Mesodermal cell (in vitro differentiated cells): ENCODE results near the gene CSF2RB.

Experiments used
- H3K27ac ChIP-seq: 2 replicates; pipeline ENCODE4 v1.7.0; 2013; ENCODE audit warnings: mild to moderate bottlenecking, low read depth, low read length, moderate library complexity; ENCODE audit not compliant: severe bottlenecking
- H3K36me3 ChIP-seq: 2 replicates; pipeline ENCODE4 v1.7.1; 2013; ENCODE audit warnings: mild to moderate bottlenecking, low read length, moderate library complexity; ENCODE audit not compliant: control insufficient read depth, insufficient read depth
- H3K4me1 ChIP-seq: one replicate; pipeline ENCODE4 v1.7.1; 2013; ENCODE audit warnings: mild to moderate bottlenecking, low read length; ENCODE audit not compliant: insufficient read depth, control insufficient read depth, poor library complexity, severe bottlenecking
- H3K4me3 ChIP-seq: 2 replicates; pipeline ENCODE4 v1.7.0; 2013; ENCODE audit warnings: low read length, control low read depth, mild to moderate bottlenecking; ENCODE audit not compliant: insufficient read depth, poor library complexity, severe bottlenecking; ENCODE audit errors: extremely low read depth
- H3K9me3 ChIP-seq: 2 replicates; pipeline ENCODE4 v1.7.1; 2013; ENCODE audit warnings: mild to moderate bottlenecking, low read length, moderate library complexity; ENCODE audit not compliant: control insufficient read depth
- WGBS, 2 experiments: methylation state at CpG; one replicate each; pipeline ENCODE4 v1.1.5; 2013; ENCODE audit warnings: missing lambda C conversion rate in 2 of 2; ENCODE audit not compliant: insufficient coverage in 2 of 2; 5-methylcytosine and 5-hydroxymethylcytosine counted together

CSF2RB gene

DNA sequence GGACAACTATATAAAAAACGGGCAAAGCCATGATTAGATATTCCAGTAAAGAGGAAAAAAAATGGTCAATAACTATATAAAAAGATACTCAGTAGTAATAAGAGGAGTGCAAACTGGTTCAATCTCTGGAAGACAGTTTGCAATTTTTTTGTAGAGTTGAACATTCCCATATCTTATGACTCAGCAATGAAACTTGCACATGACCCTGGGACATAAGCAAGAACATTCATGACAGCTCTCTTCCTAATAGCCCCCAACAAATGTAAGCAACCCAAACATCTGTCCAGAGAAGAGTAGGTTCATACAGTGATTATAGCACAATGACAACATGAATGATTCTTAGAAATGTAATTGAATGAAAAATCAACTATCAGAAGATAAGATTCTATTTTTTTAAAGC is 21.8 kb upstream of the CSF2RB start:
- no peaks in the 10 kb centered on the region for H3K9me3 ChIP-seq
- WGBS, 2 experiments, result no CpG with 5 or more reads among the region's 1 CpG
- no peaks in the 10 kb centered on the region for H3K4me1 ChIP-seq
- no peak overlapping the region for H3K27ac ChIP-seq
- H3K36me3 ChIP-seq, result no peaks in the 10 kb centered on the region
- H3K4me3 ChIP-seq, result no peak overlapping the region

DNA sequence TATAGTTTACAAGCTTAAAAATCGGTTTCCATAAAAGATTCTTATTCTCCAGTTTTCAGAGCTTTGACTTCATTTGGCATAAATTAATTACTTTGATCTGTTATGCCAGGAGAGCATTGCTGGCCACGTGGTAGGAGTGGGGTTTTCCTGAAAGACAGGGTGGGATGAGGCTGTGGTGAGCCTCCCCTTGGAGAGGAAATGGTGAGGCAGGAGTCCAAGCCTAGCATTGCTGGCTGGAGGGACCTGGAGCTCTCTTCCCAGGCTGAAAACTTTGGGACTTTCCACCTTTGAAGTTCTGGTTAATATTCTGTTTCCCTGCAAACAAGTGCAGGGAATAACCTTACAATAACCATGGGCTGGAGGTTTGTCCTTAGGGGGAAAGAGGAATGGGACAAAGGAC is 21.1 kb upstream of the CSF2RB start:
- Histone ChIP-seq H3K9me3 (no peaks in the 10 kb centered on the region), H3K27ac (no peak overlapping the region), H3K4me3 (no peak overlapping the region), H3K4me1 (no peaks in the 10 kb centered on the region), H3K36me3 (no peaks in the 10 kb centered on the region)
- 33 to 57% methylated on average over 1 of the region's 2 CpGs for WGBS, 2 experiments

DNA sequence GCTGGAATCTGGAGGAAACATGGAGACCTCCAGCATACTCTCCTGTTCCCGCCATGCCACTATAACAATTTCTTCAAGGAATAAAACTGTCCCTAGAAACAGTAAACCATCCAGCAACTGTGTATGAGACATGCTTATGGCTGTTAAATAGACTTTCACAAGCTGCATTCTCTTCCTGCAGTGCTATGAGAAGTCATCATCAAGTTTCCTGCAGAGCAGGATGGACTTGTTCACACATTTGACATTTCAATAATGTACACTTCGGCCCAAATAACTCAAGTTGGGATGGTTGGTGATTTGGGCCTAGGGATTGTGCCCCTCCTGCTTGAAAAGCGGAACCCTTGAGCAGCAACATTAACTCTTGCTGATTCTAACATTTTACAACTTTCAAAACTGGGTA is 20.2 kb upstream of the CSF2RB start:
- H3K4me3 ChIP-seq, result no peak overlapping the region
- H3K4me1 ChIP-seq, result no peaks in the 10 kb centered on the region
- H3K27ac ChIP-seq, result no peak overlapping the region
- no peaks in the 10 kb centered on the region for H3K9me3 ChIP-seq
- 100% methylated on average over 1 of the region's 3 CpGs; no CpG with 5 or more reads in 1 of the 2 experiments for WGBS, 2 experiments
- H3K36me3 ChIP-seq, result no peaks in the 10 kb centered on the region

DNA sequence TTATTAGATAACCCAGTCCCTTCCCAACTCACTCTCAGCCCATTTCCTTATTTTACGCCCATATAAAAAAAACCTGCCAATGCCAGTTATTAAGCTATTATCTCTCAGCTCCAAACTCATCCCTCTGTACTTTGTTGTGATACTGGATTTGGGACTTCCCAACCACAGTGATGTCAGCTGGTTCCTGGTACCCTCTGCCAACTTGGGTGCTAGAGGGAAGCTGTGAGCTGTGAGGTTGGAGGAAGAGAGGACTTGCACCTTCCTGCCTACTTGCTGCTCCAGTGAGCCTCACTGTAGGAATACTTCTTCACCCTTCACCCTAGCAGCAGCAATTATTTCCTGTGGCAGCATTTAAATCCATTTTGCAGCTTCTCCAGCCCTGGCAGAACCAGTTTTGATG is 19.2 kb upstream of the CSF2RB start:
- WGBS, 2 experiments, result 80% methylated on average over 1 of the region's 1 CpG; no CpG with 5 or more reads in 1 of the 2 experiments
- no peak overlapping the region for H3K4me3 ChIP-seq
- H3K27ac ChIP-seq, result no peak overlapping the region
- H3K9me3 ChIP-seq, result no peaks in the 10 kb centered on the region
- no peaks in the 10 kb centered on the region for H3K4me1 ChIP-seq
- no peaks in the 10 kb centered on the region for H3K36me3 ChIP-seq

DNA sequence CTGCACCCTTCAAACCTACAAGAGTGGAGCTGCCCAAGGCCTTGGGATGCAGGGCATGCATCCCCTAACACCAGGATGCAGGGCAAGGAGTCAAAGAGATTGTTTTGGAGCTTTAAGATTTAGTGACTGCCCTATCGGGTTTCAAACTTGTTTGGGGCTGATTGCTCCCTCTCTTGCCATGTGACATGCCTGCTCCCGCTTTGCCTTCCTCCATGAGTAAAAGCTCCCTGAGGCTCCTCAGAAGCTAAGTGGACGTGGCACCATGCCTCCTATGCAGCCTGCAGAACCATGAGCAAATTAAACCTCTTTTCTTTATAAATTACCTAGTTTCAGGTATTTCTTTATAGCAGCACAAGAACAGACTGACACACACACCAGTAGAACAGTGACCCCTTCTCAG is 15.8 kb upstream of the CSF2RB start:
- Histone ChIP-seq H3K27ac (no peak overlapping the region), H3K4me3 (no peak overlapping the region), H3K9me3 (no peaks in the 10 kb centered on the region), H3K36me3 (no peaks in the 10 kb centered on the region), H3K4me1 (no peaks in the 10 kb centered on the region)
- whole genome bisulfite sequencing, 2 experiments, result 72 to 88% methylated on average over 3 of the region's 3 CpGs

DNA sequence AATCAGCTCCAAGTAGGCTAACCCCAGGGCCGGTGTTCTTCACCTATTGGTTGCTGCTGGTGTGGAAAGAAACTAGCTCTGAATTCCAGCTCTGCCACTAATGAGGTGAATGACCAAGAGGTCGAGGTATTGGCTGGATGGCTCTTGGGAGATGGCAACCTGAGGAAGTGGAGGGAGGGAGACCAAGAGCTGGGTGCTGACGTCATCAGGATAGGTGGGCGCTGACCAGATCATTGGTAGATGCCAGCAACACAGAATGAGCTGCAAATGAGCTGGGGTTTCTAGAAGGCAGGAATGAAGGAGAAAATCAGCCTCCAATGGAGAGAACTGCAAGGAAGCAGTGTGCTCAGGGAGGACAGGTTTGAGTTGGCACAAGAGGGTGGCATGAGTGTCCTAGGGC is 14.7 kb upstream of the CSF2RB start:
- no peak overlapping the region for H3K4me3 ChIP-seq
- H3K9me3 ChIP-seq, result no peaks in the 10 kb centered on the region
- H3K4me1 ChIP-seq, result no peaks in the 10 kb centered on the region
- no peak overlapping the region for H3K27ac ChIP-seq
- WGBS, 2 experiments, result 88 to 94% methylated on average over 4 of the region's 4 CpGs
- H3K36me3 ChIP-seq, result no peaks in the 10 kb centered on the region

DNA sequence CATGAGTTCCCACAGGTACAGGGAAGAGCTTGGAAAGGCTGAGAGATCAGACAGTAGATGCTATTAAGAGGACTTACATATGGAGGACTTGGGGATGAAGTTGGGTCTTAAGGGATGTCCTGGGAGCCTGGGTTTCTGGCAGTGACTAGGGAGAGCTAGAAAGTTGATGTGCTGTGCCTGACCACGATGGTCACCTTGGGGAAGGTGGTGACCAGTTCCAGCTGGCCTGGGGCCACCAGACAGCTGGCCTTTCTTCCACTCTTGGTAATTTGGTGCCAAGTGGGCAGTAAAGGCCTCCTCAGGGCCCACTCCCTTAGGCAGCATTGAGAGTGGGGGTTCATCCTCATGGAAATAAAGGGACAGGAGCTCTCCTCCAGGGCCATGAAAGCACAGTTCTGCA is 13.9 kb upstream of the CSF2RB start:
- WGBS, 2 experiments, result 88 to 100% methylated on average over 1 of the region's 1 CpG
- Histone ChIP-seq H3K9me3 (no peaks in the 10 kb centered on the region), H3K36me3 (no peaks in the 10 kb centered on the region), H3K4me1 (no peaks in the 10 kb centered on the region), H3K4me3 (no peak overlapping the region), H3K27ac (no peak overlapping the region)

DNA sequence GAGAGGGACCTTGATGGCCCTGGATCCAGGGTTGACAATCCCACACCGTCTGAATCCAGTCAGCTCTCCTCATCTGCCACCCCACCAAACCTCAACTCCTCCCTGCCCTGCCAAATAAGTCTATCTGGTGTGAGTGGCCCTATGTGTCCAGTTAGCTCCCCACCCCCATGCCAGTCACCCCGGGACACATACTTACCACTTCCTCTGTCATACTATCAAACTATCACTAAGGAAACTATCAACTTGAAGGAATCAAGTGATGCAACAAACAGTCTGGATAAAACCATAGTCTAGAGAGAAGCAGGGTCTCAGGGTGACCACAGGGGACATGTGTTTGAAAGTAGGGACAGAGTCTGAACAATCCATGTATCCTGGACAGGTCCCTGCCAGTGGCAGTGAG is 13.2 kb upstream of the CSF2RB start:
- H3K27ac ChIP-seq, result no peak overlapping the region
- WGBS, 2 experiments, result 94% methylated on average over 2 of the region's 2 CpGs; no CpG with 5 or more reads in 1 of the 2 experiments
- H3K9me3 ChIP-seq, result no peaks in the 10 kb centered on the region
- H3K36me3 ChIP-seq, result no peaks in the 10 kb centered on the region
- no peak overlapping the region for H3K4me3 ChIP-seq
- no peaks in the 10 kb centered on the region for H3K4me1 ChIP-seq

DNA sequence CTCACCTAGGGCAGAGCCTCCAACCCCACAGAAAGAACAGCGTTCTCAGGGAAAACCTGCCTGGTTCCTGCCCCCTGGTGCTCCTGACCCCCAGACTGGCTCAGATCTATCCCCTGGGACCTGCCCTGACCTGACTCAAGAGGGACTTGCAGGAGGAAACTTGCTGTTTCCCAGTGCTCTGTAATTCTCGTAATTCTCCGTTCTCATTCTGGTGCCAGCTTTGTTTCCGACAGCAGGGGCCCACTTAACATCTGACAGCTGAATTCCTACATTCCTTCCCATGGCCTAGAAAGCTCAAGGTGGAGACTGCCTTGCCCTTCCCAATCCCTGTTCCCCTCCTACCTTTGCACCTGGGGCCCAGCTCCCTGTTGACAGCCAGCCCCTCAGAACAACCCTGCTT is 12.5 kb upstream of the CSF2RB start:
- no peaks in the 10 kb centered on the region for H3K4me1 ChIP-seq
- 12 to 16% methylated on average over 4 of the region's 4 CpGs for WGBS, 2 experiments
- no peaks in the 10 kb centered on the region for H3K36me3 ChIP-seq
- no peak overlapping the region for H3K27ac ChIP-seq
- no peaks in the 10 kb centered on the region for H3K9me3 ChIP-seq
- H3K4me3 ChIP-seq, result no peak overlapping the region

DNA sequence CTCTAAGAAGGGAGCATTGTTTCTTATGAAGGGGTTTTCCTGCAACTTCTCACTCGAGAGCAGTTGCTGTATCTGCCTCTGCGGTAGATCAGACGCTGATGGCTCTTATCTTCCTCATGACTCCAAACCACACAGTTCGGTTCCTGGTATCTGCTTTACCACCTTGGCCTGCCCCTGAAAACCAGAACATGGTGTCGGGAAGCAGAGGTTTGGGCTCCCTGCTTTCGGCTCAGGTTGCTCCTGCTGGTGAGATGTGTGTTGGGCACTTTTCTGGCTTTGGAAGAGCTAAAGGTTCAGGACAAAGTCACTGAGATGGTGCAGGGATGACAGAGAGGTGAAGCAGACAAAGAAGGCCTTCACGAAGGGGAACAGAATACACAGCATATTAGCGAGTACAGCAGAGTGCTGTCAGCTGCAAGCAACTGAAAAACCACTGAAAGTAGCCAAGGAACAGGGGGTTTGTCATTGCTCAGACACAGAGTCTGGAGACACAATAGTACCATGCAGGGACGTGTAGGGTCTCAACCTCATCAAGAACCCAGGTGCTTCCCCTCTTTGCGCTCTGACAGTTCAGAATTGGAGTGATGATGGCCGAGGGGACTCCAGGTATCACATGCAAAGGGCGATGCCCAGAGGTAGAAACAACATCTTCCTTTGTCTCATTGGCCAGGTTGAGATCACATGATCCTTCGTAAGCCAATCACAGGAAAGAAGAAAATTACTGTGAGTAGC is 11.9 kb upstream of the CSF2RB start:
- Histone ChIP-seq H3K27ac (no peak overlapping the region), H3K4me1 (no peaks in the 10 kb centered on the region), H3K9me3 (no peaks in the 10 kb centered on the region), H3K4me3 (no peak overlapping the region), H3K36me3 (no peaks in the 10 kb centered on the region)
- 84 to 87% methylated on average over 10 to 13 of the region's 13 CpGs for WGBS, 2 experiments

DNA sequence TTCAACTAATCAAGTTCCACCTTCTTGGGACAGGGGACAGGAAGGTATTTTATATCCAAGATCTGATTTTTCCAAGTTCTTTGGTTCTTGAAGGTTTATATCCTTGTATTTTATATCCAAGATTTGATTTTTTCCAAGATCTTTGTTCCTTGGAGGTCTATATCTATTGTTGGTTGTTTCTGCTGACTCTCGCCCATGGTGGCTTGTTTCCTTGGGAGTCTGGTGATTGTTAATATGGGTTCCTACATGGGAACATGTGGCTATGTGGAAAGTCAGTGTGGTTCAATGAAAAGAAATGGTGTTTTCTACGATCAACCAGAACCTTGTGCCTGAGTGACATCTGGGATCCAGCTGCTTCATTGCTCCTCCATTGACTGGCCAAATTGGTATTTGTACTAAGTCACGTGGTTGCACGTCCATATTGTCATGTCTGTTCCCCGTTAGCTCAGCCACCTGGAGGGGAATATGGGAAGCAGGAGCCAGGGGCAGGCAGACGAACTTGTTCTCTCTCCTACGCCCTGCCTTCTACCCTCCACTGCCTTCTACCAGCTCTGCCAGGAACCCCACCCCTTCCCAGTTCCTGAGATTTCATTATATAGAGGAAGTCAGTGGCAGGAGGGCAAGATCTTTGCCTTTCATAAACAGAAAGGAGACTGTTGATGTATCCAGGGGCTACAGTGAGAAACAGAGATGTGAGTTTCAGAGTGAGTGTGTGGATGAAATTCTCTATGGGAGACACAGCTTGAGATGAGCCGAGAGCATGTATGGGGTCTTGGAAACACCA is 11.1 kb upstream of the CSF2RB start:
- Histone ChIP-seq H3K27ac (no peak overlapping the region), H3K4me3 (no peak overlapping the region), H3K4me1 (no peaks in the 10 kb centered on the region), H3K36me3 (no peaks in the 10 kb centered on the region), H3K9me3 (no peaks in the 10 kb centered on the region)
- WGBS, 2 experiments, result 83 to 92% methylated on average over 6 to 7 of the region's 8 CpGs
